ENCODE data around the gene DYRK3.
"Not testable (repeated sequence)": the region's sequence is repeated elsewhere in the genome, so short reads cannot be mapped to it uniquely, and the experiment has no call there.

The DYRK3 gene

DNA sequence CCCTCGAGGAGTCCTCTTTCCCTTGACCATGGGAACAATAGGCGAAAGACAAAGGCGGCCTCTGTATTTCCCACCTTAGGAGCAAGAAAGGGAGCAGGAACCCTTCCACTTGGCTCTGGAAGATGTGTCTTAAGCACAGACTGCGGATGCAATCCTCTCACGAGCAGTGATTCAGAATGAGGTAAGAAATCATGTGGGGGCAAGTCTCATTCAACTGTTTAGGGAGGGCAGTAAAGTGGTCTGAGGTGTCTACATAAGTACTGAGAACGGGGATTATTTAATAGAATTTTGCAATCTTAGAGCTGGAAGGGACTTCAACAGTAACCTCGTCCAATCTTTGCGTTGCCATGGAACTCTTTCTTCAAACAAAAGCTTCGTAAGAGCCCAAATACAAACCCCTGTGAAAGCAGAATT lies 1.6 kb upstream of the DYRK3 start:
- DNase-seq: no peak

DNA sequence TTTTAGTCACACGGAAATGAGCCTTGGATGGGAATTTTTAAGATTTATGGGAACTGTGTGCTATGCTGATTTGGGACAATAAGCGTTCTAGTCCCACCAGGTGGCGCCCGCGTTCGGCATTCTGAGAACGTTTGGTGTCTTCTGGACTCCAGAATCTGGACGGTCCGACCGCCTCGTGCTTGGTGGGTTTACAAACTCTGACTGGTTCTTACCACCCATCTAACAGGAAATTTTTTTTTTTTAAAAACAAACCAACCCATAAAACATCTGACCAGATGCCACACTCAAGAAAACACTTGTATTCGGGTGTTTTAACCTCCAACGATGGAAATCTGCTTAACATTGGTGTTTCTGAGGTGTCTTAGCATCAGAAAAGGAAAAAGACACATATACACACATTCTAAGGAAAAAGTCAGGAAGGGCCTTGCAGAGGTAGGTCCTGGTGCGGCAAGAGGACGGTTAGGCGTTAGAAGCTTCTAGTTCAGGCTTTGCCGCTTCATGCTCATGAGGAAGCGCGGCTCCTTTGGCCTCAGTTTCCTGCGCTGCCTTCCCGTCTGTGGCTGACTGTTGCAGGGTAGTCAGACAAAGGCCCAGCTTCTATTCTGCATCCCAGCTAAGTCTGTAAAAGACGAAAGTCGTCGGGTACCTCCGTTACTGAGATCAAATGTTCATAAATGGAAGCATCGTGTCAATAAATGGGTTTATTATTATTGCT lies 814 bp upstream of the DYRK3 start:
- peak; percentile 99 for DNase-seq

DNA sequence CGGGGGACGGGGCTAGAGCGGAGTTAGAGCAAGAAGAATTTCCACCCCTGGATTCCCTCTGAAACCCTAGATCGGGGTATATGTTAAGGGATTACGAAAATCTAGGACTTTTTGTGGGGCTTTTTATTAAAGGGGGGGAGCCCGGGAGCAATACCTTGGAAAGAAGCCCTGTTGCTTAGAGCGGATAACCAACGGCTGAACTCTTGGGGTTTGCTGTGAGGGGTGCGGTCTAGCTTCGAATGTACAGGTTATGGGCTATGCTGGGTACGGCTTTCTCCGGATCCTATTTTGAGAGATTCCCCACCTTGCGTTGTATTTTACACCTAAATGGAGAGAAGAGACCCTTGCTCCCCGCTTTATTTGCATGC lies 626 bp downstream of the DYRK3 start:
- peak; percentile 77 for DNase-seq

DNA sequence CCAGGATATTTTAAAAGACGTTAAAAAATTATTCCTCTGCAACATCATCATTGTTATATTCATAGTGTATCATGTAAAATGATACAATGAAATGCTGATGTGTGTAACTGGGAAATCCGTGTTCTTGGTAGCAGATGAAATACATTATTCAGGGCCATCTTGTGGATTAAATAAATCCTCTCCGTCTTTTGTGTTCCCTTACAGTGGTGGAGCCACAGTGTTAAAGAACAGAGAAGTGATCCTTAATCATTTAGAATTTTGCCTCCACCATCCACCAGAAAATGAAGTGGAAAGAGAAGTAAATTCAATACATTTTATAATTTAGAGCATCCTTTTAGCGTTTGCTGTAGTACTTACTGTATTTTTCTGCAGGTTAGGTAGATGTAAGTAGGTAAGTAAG lies 1.3 kb downstream of the DYRK3 start:
- DNase-seq: peak; percentile 50

DNA sequence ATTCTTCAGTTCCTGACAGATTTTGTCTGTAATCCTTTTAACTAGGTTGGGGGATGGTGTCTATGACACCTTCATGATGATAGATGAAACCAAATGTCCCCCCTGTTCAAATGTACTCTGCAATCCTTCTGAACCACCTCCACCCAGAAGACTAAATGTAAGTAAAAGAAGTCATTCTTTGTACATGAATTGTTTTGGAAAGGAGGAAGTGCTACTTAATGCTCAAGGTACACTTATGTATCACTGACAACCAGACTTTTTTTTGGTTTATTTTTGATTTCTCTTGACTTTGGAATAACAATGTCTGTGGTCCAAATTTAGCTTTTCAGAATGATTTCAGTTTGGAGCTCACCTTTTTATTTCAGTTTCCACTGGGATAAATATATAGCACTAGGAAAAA lies 2.3 kb downstream of the DYRK3 start:
- DNase-seq: peak; percentile 89

DNA sequence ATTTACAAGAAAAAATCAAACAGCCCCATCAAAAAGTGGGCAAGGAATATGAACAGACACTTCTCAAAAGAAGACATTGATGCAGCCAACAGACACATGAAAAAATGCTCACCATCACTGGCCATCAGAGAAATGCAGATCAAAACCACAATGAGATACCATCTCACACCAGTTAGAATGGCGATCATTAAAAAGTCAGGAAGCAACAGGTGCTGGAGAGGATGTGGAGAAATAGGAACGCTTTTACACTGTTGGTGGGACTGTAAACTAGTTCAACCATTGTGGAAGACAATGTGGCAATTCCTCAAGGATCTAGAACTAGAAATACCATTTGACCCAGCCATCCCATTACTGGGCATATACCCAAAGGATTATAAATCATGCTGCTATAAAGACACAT lies 6.7 kb downstream of the DYRK3 start:
- not testable (repeated sequence) for DNase-seq

DNA sequence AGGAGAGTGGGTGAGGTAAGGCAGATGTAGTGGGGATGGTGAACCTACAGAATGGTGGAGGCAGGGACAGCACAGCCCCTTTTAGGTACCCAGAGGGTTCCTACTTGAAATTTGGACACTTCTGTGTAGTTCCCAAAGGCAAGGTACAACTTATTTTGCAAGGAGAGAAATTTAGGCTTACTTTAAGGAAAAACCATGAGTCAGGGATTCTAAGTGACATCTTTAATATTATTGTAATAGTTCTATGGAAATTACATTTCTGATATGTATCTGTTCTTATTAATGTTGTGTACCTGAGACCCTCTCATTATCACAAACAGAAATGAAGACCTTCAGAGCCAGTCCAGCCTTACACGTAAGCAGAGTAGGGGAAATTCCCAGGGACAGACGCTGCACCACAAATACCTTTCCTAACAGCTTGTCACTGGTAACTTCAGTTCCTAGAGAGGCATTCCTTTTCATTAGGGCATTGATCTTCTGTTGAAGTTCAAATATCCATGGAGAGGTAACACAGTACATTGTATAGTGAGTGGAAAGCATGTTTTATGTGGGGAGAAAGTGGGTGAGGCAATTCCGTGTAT lies 7.9 kb downstream of the DYRK3 start:
- no peak for DNase-seq

DNA sequence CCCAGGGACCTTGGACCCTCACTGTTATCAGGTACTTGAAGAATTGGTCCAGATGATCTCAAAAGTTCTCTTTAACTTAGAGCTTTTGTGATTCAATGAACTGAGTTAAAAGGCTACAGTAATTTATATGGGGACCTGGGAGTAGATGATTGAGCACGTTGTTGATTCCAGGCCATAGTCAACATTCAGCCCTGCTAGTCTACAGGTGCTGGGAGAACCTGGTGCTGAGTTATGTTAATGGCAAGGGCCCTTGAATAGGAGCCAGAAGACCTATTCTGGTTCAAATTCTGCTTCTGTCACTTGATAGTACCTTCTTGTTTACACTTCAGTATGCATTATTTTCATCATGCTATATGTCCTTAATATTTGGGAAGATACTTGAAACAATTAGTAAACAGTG lies 11.2 kb downstream of the DYRK3 start:
- DNase-seq: no peak

DNA sequence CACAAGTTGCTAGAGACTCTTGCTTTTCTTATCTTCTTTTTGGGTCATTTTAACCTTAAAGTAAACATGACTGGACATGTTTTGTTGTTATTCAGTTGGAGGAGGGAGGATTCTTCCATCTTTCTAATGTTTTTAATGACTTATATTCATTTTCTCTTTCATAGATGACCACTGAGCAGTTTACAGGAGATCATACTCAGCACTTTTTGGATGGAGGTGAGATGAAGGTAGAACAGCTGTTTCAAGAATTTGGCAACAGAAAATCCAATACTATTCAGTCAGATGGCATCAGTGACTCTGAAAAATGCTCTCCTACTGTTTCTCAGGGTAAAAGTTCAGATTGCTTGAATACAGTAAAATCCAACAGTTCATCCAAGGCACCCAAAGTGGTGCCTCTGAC lies 11.9 kb downstream of the DYRK3 start:
- DNase-seq: no peak

DNA sequence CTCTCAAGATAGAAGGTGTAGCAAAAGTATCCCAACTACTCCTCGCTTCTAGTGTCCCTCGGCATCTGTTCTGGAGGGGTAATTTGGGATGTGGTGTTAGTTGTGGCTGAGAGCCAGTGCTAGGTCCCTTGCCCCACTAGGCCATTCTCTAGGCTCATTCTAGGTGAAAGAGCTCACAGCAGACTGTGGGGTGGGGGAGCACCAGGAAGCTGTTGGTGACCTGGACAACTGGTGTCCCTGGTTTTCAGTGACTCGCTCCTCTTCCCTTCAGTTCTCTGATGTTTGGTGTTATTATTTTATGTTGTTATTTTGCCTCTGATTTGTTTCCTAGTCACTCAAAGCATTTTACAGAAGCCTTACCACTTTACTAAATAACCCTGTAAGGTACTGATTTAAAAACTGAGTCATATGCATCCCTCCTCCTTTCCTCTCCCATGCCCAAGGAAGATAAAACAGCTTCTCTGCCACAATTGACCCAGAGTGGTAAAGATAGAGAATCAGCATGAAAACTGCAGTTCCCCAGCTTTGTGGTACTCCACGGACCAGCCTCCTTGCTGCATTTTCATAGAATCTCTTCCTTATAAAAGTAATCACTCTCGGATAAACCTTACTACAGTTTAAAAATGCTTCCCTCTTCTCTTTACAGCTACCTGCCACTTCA lies 14.1 kb downstream of the DYRK3 start:
- peak; percentile 27 for DNase-seq

DNA sequence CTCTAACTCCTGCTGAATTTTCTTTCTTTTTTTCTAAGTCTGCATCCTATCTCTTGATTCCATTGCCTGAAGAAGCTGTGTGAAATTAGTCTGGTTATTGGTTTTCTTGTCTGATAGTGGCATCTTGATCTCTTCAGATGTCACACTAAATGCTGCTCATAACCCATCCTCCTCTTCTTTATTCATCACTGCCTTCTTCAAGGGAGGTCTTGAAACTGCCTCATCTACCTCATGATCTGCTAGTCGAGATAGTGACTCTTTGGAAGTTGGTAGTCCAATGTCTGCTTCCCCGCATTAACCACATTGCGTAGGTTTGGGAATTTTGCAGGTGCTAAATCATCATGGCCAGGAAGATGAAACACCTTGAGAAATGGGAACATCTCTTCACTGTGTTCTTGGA lies 15.7 kb downstream of the DYRK3 start:
- peak; percentile 71 for DNase-seq

DNA sequence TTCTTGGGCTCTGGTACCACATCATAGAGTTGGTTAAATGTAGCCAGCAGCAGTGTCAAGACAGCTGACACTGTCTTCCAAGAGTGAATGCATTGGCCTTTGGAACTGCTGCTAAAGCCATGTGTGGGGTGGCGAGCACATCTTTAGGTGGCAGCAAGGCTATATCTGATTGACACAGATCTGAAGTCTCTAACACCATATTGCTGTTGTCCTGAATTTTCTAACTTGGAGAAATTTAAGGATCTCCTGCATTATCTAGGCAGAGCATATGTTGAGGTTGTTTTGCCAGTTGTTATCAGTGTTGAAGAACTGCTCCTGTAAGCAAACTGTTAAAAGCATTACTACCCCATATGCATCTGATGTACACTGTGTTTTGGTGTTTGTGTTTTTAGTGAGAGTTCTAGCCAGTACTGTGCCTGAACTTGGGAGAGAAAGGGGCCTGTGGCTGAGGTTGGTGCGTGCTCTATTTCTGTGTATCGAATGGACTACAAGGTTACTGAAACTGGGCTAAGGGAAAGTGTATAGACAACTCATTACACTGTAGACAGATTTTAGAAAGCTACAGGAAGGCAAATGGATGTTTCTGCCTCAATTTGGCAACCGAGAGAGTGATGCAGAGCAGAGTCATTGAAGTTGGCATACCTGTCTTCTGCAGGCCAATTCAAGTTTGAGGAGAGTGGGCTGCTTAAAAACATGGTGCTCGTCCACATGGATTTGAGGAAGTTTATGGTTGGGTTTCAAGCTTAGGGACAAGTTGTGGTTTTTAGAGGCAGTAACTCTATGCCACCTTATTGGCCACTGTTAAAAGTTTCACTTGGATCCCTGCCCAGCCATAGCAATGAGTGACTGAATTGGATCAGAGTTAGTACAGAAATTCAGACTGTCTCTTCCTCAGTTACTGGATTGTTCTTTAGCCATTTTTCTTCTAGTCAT lies 16.9 kb downstream of the DYRK3 start:
- no peak for DNase-seq

DNA sequence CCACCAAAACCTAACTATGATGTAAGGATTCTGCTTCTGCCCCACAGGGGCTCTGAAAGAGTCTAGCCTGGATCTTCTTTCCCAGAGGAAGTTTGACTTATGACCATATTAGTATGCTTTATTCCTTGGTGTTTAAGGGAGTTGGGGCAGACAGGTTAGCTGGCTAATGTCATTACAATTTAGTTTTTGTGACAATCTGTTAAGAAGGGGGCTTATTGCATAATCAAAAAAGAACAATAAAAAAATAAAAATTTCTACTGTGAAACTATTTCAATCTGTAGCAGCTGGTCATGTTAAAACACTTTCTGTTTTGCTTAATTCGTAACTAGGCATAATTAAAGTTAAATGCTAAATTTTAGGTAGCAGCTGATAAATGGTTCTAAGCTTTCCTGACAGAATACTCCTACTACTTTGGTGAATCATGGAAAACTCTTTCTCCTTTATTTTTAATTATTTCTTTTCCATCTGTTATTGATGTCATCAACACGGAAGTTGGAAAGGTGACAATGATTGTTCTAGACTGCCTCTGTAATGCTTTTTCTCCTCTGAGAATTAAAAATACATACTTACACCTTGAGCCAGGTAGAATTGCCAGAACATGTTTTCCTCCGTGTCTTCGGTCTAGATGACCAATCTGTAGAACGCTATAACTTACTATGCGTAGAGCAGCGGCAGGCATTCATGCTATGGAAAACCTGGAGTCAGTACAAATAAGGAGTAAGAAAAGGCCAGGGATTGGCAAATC lies 18.6 kb downstream of the DYRK3 start:
- no peak for DNase-seq

DNA sequence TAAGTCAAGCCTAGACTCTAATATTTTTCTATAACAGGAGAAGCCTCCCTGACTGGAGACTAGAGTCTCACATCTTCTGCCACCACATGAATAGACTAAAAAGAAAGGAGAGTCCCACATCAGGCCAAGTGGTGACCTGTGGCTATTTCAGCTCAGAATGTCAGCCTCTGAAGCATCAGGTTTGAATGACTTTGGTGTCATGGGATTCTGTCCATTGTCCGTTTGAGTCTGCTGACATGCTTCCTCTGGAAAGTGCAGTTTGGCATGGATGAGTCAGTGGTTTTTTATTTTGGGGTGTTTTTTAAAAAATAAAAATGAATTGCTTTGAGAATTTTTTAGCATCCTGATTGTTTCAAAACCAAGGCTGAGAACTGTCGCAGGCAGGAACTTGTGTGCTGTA lies 19.5 kb downstream of the DYRK3 start:
- no peak for DNase-seq

DNA sequence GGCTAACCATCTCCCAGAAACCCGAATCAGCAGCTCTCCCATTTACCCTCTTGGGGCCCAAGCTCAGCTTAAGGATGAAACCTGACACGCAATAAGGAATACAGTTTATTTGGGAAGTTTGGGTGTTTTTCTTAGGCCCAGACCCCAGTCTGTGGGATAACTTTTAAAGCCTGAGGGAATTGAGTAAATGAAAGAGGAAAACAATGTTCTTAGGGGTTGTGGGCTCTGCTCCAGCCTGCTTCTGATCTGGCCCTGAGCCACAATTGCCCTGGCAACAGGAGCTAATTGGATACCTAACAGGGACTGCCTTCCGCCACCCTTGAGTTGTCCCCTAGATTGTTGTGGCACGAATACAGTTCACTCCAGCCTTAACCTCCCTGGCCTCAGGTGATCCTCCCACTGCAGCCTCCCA lies 20.1 kb downstream of the DYRK3 start:
- peak; percentile 88 for DNase-seq

DNA sequence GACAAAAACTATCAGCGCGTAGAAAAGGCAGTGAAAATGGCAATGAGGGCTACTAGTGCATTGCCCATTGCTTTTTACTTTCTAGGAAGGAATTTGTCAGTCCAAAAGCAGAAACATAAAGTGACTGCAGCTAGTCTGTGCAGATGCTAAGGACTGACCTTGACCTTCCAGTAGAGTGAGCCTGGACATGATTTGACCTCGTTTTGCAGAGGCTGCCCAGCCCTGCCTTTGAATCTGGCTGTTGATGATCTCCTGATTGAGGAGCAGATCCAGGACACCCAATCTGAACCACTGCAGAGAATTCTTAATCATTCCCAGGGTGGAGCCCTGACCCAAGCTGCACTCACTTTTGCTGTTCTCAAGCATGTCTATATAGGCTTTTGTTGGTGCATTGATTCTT lies 21.6 kb downstream of the DYRK3 start:
- no peak for DNase-seq

DNA sequence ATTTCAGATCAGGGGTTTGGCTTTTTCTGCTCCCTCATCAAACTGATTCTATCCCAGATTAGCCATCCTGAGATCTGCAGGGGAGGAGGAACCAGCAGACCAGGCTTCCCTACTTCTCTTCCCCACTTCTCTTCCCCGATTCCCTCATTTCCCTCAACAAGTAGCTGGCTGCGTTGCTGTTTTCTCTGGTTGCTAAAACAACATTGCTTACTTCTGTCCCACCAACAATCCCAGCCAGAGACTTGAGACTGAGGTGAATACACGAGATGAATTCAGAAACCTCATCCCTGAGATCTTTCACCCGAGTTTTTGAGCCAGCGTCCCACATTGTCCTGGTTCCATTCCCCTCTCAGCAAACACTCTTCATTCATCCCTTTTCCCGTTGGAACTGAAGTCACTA lies 22.4 kb downstream of the DYRK3 start:
- DNase-seq: no peak

DNA sequence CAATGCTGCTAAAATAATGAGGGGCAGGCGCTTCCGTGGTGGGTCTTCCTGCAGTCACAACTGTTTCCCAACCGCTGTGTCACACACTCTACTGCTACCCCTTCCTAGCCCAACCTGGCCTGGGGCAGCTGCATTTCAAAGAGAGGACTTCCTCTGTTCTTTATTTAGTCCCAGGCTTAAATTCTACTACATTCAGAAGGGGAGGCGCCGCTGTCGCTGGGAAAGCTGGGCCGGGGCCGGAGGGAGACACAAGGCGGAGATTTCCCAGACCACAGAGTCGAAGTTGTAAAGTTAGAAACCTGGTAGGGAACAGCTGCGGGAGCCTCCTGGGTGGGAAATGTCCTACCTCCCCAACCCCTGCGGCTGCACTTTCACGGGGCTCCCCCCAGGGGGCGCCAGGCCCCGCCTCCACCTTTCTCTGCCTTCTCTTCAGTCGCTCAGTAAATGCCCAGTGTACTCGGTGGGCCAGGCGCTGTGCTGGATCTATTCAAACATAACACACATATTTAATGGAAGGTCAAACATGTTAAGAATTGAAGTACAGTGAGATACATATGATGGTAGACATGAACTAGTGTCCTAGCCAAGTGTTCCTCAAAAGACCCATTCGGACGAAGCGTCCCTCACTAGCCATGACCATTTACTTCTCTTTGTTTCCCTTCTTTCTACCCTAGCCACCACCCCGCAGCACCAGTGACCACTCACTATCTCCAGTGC lies 23.1 kb downstream of the DYRK3 start:
- DNase-seq: peak; percentile 61

DNA sequence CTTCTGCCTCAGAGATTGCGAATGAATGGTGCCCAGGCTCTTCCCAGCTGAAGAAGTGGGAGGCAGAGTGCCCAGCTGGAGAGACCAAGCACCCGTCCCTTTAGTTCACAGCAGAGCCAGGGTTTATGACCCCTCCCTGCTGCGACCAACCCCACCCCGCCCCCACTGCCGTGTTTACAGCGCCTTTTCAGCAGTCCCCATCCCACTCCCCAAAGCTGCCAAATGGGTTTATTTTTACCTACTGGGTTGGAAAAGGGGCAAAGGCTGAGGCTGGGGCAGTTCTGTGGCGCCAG lies 23.6 kb downstream of the DYRK3 start:
- DNase-seq: no peak

DNA sequence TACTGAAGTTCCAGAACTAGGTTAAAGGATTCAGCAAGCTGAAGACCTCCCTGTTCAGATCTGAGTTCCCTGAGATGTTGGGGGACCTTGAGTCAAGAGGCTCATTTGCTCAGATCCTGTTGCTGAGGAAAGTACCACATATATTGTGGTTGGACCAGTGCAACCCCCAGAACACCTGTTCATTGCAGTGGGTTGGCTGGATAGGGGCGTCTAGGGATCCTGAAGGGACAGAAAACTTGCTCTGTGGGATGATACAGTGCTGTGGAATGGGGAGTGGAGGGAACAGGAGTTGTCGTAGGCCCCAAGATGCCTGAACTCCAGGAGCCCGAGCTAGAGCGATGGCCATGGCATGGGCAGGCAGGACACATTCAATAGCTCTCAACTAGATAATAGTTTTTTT lies 24.8 kb downstream of the DYRK3 start:
- DNase-seq: no peak

DNA sequence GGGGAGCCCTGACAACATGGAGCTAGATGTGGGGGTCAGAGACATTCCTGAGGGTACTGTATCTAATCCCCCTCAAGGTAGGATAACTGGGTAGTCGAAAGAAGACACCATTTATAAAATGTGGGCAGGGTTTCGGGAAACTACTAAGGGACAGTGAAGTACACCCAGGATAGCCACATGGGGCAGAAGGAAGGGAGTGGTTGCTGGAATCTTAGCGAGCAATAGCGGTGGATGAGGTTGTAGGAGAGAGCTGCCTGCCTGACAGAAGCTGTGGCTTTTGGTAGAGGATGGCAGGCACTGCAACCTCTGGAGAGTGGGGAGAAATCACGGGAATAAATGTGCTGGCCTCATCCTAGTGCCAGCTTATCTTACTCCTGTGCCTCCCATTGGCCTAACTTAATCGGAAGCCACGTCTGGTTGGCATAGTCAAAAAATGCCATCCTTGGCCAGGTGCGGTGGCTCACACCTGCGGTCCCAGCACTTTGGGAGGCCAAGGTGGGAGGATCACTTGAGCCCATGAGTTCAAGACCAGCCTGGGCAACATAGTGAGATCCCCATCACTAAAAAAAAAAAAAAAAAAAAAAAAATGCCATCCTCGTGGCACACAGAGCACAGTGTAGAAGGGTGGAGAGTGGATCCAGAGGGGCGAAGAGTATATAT lies 26.0 kb downstream of the DYRK3 start:
- DNase-seq: peak; percentile 16

Measured in NCI-H82 (cell line).